ENCODE measurements around the gene CYP26C1.

CYP26C1 gene

GRCh38 chr10:93058139-93058538 is 2.5 kb upstream of the CYP26C1 start:
- no peak for DNase-seq (ENCODE audit: low spot score)
- TF ChIP-seq CTCF (IDR thresholded peaks at IDR 0.05): no peak
- no peak overlapping the region for H3K27ac ChIP-seq

GRCh38 chr10:93060887-93061593 is 442 bp downstream of the CYP26C1 start:
- no peak for DNase-seq (ENCODE audit: low spot score)
- Histone ChIP-seq H3K4me3 (peak overlapping the region; percentile 47), H3K27ac (no peak overlapping the region)
- TF ChIP-seq CTCF (IDR thresholded peaks at IDR 0.05): no peak

More at GRCh38 chr10:93058139-93058538, 2.5 kb upstream of the CYP26C1 start:
- no peak overlapping the region for H3K4me3 ChIP-seq

GRCh38 chr10:93061594-93062513 is 1.3 kb downstream of the CYP26C1 start:
- DNase-seq (ENCODE audit: low spot score): no peak
- H3K27ac ChIP-seq: no peak overlapping the region
- TF ChIP-seq CTCF (IDR thresholded peaks at IDR 0.05): no peak
- peak overlapping the region; percentile 60 for H3K4me3 ChIP-seq

- no peak for DNase-seq (ENCODE audit: low spot score)
- Histone ChIP-seq H3K27ac (no peak overlapping the region), H3K4me3 (peak overlapping the region; percentile 60)
- peak; percentile 26 for TF ChIP-seq CTCF (IDR thresholded peaks at IDR 0.05)
These were observed 2.0 kb downstream of the CYP26C1 start for GRCh38 chr10:93062514-93063143.

- no peak for TF ChIP-seq CTCF (IDR thresholded peaks at IDR 0.05)
- H3K4me3 ChIP-seq: peak overlapping the region; percentile 60
- DNase-seq (ENCODE audit: low spot score): no peak
- no peak overlapping the region for H3K27ac ChIP-seq
These were observed 2.8 kb downstream of the CYP26C1 start for GRCh38 chr10:93063144-93063976.

GRCh38 chr10:93063977-93064660 is 3.5 kb downstream of the CYP26C1 start:
- no peak overlapping the region for H3K27ac ChIP-seq
- no peak for DNase-seq (ENCODE audit: low spot score)
- H3K4me3 ChIP-seq: no peak overlapping the region
- no peak for TF ChIP-seq CTCF (IDR thresholded peaks at IDR 0.05)
